ENCODE results near the gene PPP2R5C.

PPP2R5C gene

GRCh38 chr14:101851183-101851582 is 89.7 kb downstream of the PPP2R5C start:
- H3K36me3 ChIP-seq (ENCODE audit: control insufficient read depth, insufficient read depth, low read length): peaks cover 3% of the 10 kb centered on the region
- no peaks in the 10 kb centered on the region for H3K27me3 ChIP-seq (replicated peaks; ENCODE audit: control insufficient read depth, insufficient read depth, low read length)
- DNase-seq (ENCODE audit: extremely low read depth, insufficient read length): no peak
- no peak overlapping the region for H3K4me3 ChIP-seq (replicated peaks; ENCODE audit: low read depth, low read length)
- TF ChIP-seq CTCF (IDR thresholded peaks at IDR 0.05; ENCODE audit: insufficient read depth, low read length, poor library complexity, severe bottlenecking): no peak

- DNase-seq (ENCODE audit: extremely low read depth, insufficient read length): no peak
- peaks cover 3% of the 10 kb centered on the region for H3K36me3 ChIP-seq (ENCODE audit: control insufficient read depth, insufficient read depth, low read length)
- no peak for TF ChIP-seq CTCF (IDR thresholded peaks at IDR 0.05; ENCODE audit: insufficient read depth, low read length, poor library complexity, severe bottlenecking)
- no peak overlapping the region for H3K4me3 ChIP-seq (replicated peaks; ENCODE audit: low read depth, low read length)
- no peaks in the 10 kb centered on the region for H3K27me3 ChIP-seq (replicated peaks; ENCODE audit: control insufficient read depth, insufficient read depth, low read length)
Observed at GRCh38 chr14:101851736-101852405, 90.4 kb downstream of the PPP2R5C start.

- H3K4me3 ChIP-seq (replicated peaks; ENCODE audit: low read depth, low read length): no peak overlapping the region
Observed at GRCh38 chr14:101852785-101853184, 91.3 kb downstream of the PPP2R5C start.

GRCh38 chr14:101853455-101854018 is 92.0 kb downstream of the PPP2R5C start:
- peaks cover 6% of the 10 kb centered on the region for H3K36me3 ChIP-seq (ENCODE audit: control insufficient read depth, insufficient read depth, low read length)
- H3K27me3 ChIP-seq (replicated peaks; ENCODE audit: control insufficient read depth, insufficient read depth, low read length): no peaks in the 10 kb centered on the region
- H3K4me3 ChIP-seq (replicated peaks; ENCODE audit: low read depth, low read length): no peak overlapping the region
- TF ChIP-seq CTCF (IDR thresholded peaks at IDR 0.05; ENCODE audit: insufficient read depth, low read length, poor library complexity, severe bottlenecking): no peak
- DNase-seq (ENCODE audit: extremely low read depth, insufficient read length): no peak

More at GRCh38 chr14:101852785-101853184, 91.3 kb downstream of the PPP2R5C start:
- no peak for DNase-seq (ENCODE audit: extremely low read depth, insufficient read length)
- no peak for TF ChIP-seq CTCF (IDR thresholded peaks at IDR 0.05; ENCODE audit: insufficient read depth, low read length, poor library complexity, severe bottlenecking)
- Histone ChIP-seq H3K36me3 (ENCODE audit: control insufficient read depth, insufficient read depth, low read length) (peaks cover 6% of the 10 kb centered on the region), H3K27me3 (replicated peaks; ENCODE audit: control insufficient read depth, insufficient read depth, low read length) (no peaks in the 10 kb centered on the region)

GRCh38 chr14:101854366-101854765 is 92.9 kb downstream of the PPP2R5C start:
- no peak for DNase-seq (ENCODE audit: extremely low read depth, insufficient read length)
- Histone ChIP-seq H3K4me3 (replicated peaks; ENCODE audit: low read depth, low read length) (no peak overlapping the region), H3K27me3 (replicated peaks; ENCODE audit: control insufficient read depth, insufficient read depth, low read length) (no peaks in the 10 kb centered on the region), H3K36me3 (ENCODE audit: control insufficient read depth, insufficient read depth, low read length) (peaks cover 6% of the 10 kb centered on the region)
- TF ChIP-seq CTCF (IDR thresholded peaks at IDR 0.05; ENCODE audit: insufficient read depth, low read length, poor library complexity, severe bottlenecking): no peak
